ENCODE data around the gene PHLDB1. TPM values are rescaled to one million over a fixed set of nuclear protein-coding genes. Genes with fewer than 3 reads are reported as not detected.

PHLDB1 gene
- total RNA-seq, 4 donors from 2014 or later: 51.9 to 77.4 (median 70.2) TPM

- no peak overlapping the region for H3K4me3 ChIP-seq (ENCODE audit: low read depth, poor library complexity, severe bottlenecking)
- WGBS, 2 donors: 71 to 72% methylated on average over 3 of the region's 3 CpGs
- TF ChIP-seq CTCF (IDR thresholded peaks at IDR 0.05) (no peak), POLR2A (IDR thresholded peaks at IDR 0.05) (no peak)
- intact Hi-C loops (cut with DNase I; ENCODE audit: low total_unique reads): no loop called here
- DNase-seq (ENCODE audit: low spot score in 2 of 2): no peak
Measured at GRCh38 chr11:118604566-118604965, 2.8 kb upstream of the PHLDB1 start.

- no peak for TF ChIP-seq POLR2A (IDR thresholded peaks at IDR 0.05)
- TF ChIP-seq CTCF (IDR thresholded peaks at IDR 0.05): no peak
- intact Hi-C loops (cut with DNase I; ENCODE audit: low total_unique reads): no loop called here
- peak; percentile 78 to 94 for DNase-seq (ENCODE audit: low spot score in 2 of 2)
- no peak overlapping the region for H3K4me3 ChIP-seq (ENCODE audit: low read depth, poor library complexity, severe bottlenecking)
- WGBS, 2 donors: 43 to 52% methylated on average over 10 of the region's 10 CpGs
Measured at GRCh38 chr11:118605116-118605867, 2.1 kb upstream of the PHLDB1 start.

GRCh38 chr11:118606157-118606843 lies 1.1 kb upstream of the PHLDB1 start:
- intact Hi-C loops (cut with DNase I; ENCODE audit: low total_unique reads): no loop called here
- 73 to 82% methylated on average over 5 to 7 of the region's 7 CpGs for WGBS, 2 donors
- peak in 1 of 2 donors; percentile 75 for DNase-seq (ENCODE audit: low spot score in 2 of 2)
- no peak for TF ChIP-seq POLR2A (IDR thresholded peaks at IDR 0.05)
- TF ChIP-seq CTCF (IDR thresholded peaks at IDR 0.05): no peak
- H3K4me3 ChIP-seq (ENCODE audit: low read depth, poor library complexity, severe bottlenecking): no peak overlapping the region

- TF ChIP-seq POLR2A (IDR thresholded peaks at IDR 0.05) (no peak), CTCF (IDR thresholded peaks at IDR 0.05) (no peak)
- no peak overlapping the region for H3K4me3 ChIP-seq (ENCODE audit: low read depth, poor library complexity, severe bottlenecking)
- 65 to 71% methylated on average over 7 of the region's 7 CpGs for WGBS, 2 donors
- DNase-seq (ENCODE audit: low spot score in 2 of 2): no peak
- intact Hi-C loops (cut with DNase I; ENCODE audit: low total_unique reads): no loop called here
Measured at GRCh38 chr11:118606844-118607228, 579 bp upstream of the PHLDB1 start.

GRCh38 chr11:118608360-118609227 lies 1.2 kb downstream of the PHLDB1 start:
- intact Hi-C loops (cut with DNase I; ENCODE audit: low total_unique reads): no loop called here
- H3K4me3 ChIP-seq (ENCODE audit: low read depth, poor library complexity, severe bottlenecking): peak overlapping the region; percentile 46
- TF ChIP-seq CTCF (IDR thresholded peaks at IDR 0.05): no peak
- no peak for TF ChIP-seq POLR2A (IDR thresholded peaks at IDR 0.05)
- DNase-seq (ENCODE audit: low spot score in 2 of 2): peak in 1 of 2 donors; percentile 96
- 14 to 21% methylated on average over 35 to 48 of the region's 69 CpGs for WGBS, 2 donors

Measured in lower leg skin (tissue), 4 donors.